ENCODE results near the gene NPTXR.

GRCh38 chr22:38786631-38787030 lies 57.2 kb downstream of the NPTXR start:
- TF ChIP-seq CTCF (IDR thresholded peaks at IDR 0.05; ENCODE audit: low read depth, low read length, poor library complexity, severe bottlenecking): no peak
- TF ChIP-seq EZH2phosphoT487 (IDR thresholded peaks at IDR 0.05; ENCODE audit: borderline replicate concordance, low read length): no peak
